Hematopoietic multipotent progenitor cell treated with erythropoietin and hydrocortisone succinate and interleukin-3 and kit ligand, for 17 days (in vitro differentiated cells): ENCODE measurements around the gene ESPNL.
"Not testable (repeated sequence)": the region's sequence is repeated elsewhere in the genome, so short reads cannot be mapped to it uniquely, and the experiment has no call there.

Source experiments
- DNase-seq: peaks from one replicate; pipeline ENCODE4 v3.0.0-alpha.2; 2015; ENCODE audit warnings: low spot score

Gene ESPNL, protein sequence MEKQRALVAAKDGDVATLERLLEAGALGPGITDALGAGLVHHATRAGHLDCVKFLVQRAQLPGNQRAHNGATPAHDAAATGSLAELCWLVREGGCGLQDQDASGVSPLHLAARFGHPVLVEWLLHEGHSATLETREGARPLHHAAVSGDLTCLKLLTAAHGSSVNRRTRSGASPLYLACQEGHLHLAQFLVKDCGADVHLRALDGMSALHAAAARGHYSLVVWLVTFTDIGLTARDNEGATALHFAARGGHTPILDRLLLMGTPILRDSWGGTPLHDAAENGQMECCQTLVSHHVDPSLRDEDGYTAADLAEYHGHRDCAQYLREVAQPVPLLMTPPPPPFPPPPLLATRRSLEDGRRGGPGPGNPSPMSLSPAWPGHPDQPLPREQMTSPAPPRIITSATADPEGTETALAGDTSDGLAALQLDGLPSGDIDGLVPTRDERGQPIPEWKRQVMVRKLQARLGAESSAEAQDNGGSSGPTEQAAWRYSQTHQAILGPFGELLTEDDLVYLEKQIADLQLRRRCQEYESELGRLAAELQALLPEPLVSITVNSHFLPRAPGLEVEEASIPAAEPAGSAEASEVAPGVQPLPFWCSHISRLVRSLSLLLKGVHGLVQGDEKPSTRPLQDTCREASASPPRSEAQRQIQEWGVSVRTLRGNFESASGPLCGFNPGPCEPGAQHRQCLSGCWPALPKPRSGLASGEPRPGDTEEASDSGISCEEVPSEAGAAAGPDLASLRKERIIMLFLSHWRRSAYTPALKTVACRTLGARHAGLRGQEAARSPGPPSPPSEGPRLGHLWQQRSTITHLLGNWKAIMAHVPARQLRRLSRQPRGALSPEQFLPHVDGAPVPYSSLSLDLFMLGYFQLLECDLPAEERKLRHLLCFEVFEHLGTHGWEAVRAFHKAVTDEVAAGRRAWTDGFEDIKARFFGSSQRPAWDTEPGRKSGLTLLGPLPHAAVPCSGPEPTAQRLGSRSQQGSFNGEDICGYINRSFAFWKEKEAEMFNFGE

DNA sequence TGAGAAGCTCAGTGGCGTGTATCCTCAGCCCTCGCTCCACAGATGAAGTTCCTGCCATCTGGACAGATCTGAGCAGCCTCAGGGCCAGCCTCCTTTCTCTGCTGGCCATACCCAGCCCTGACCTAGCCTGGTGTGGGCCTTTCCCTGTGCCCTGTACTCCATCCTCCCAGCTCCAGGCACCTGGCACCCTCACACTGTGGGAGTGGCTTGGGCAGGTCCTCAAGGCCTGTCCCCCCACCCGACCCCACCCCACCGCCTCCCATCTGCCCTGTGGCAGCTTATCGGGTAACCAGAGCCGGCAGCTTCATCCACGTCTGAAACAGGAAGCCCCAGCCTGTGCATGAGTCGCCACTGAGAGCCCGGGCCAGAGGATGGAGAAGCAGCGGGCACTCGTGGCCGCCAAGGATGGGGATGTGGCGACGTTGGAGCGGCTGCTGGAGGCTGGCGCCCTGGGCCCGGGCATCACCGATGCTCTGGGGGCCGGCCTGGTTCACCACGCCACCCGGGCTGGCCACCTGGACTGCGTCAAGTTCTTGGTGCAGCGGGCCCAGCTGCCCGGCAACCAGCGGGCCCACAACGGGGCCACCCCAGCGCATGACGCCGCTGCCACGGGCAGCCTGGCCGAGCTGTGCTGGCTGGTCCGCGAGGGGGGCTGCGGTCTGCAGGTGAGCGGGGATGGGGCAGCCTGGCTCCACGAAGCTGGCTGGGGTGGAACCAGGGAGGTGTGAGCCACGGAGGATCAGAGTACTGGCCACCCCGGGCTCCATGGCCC lies at the start of gene ESPNL:
Gene ESPNL, plus strand, starts transcription at position 292 of the 772 bp plus-strand sequence. Its CDS starts 80 bp downstream, at position 372.
- peak; percentile 24 for DNase-seq

DNA sequence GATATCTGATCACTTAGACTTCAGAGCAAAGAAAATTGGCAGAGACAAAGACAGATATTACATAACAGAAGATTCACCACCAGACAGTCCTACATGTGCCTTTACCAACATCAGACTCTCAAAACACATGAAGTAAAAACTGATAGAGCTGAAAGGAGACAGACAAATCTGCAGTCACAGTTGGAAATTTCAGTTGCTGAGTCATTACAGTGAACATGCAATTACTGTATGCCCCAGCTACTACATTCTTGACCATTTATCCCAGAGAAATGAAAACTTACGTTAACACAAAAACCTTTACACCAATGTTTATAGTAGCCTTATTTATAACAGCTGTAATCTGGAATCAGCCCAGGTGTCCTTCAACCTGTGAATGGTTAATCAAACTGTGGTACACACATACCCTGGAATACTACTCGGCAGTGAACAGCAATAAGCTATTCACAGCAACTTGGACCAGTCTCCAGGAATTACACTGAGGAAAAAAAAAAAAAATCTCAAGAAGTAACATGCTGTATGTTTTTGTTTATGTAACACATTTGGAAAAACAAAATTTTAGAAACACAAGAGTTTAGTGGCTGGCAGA lies 46.9 kb upstream of the ESPNL start:
- DNase-seq, result peak; percentile 36

DNA sequence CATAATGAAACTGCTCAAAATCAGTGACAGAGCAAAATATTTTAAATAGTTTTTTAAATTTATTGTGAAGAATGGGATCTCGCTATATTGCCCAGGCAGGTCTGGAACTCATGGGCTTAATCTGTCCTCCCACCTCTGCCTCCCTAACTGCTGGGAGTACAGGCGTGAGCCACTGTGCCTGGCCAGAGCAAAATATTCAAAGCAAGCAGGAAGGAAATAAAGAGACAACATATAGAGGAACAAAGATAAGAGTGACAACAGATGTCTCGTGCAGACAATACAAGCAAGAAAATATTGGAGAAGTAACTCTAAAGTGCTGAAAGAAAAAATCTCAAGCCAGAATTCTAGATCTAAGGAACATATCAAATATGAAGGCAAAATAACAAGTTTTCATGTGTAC lies 44.3 kb upstream of the ESPNL start:
- no peak for DNase-seq

DNA sequence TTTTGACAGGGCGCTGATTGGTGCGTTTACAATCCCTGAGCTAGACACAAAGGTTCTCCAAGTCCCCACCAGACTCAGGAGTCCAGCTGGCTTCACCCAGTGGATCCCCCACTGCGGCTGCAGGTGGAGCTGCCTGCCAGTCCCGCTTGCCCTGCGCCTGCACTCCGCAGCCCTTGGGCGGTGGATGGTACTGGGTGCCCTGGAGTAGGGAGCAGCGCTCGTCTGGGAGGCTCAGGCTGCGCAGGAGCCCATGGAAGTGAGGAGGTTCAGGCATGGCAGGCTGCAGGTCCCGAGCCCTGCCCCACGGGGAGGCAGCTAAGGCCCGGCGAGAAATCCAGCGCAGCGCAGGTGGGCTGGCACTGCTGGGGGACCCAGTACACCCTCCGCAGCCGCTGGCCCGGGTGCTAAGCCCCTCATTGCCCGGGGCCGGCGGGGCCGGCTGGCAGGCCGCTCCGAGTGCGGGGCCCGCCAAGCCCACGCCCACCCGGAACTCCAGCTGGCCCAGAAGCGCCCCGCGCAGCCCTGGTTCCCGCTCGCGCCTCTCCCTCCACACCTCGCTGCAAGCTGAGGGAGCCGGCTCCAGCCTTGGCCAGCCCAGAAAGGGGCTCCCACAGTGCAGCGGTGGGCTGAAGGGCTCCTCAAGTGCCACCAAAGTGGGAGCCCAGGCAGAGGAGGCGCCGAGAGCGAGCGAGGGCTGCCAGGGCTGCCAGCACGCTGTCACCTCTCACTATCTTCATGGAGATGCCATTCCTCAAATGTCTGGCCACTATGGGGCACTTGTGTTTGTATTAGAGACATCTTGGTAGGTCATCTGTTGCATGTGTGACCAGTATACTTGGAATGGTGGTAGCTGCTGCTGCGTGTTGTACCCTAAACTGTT lies 42.2 kb upstream of the ESPNL start:
- not testable (repeated sequence) for DNase-seq

DNA sequence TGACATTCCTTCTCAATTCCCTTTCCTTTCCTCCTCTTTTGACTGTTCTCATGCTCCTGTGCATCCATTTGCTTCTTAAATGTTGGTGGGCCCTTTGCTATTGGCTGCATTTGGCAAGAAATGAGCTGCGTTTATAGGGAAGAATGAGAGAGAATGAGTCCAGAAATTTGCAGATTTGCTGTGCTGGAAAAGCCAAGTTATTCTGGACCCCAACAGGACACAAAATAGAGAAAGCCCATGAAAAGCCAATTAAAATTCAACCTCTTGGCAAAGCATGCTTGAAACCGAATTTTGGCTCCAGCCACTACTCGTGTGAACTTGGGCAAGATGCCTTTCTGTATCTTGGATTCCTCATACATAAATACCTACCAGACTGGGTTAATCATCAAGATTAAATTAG lies 40.6 kb upstream of the ESPNL start:
- DNase-seq, result no peak

DNA sequence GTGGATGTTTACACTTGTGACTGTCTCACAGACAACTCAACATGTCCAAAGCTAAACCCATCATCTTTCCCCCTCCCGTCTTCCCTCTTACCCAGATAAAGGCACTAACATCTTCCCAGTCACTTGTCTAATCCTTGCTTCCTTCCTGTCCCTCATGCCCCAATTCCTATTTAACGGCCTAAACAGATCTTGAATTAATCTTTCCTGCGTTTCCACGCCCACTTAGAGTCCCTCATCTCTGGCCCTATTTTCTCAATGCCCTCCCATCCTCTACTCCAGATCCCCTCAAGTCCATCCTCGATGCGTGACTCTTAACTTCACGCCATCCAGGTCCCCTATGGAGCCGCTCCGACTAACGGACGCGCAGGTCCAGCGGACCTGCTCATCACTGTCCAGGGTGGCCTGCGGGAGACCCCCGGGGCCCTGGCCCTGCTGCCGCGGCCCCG lies 40.0 kb upstream of the ESPNL start:
- DNase-seq, result no peak

DNA sequence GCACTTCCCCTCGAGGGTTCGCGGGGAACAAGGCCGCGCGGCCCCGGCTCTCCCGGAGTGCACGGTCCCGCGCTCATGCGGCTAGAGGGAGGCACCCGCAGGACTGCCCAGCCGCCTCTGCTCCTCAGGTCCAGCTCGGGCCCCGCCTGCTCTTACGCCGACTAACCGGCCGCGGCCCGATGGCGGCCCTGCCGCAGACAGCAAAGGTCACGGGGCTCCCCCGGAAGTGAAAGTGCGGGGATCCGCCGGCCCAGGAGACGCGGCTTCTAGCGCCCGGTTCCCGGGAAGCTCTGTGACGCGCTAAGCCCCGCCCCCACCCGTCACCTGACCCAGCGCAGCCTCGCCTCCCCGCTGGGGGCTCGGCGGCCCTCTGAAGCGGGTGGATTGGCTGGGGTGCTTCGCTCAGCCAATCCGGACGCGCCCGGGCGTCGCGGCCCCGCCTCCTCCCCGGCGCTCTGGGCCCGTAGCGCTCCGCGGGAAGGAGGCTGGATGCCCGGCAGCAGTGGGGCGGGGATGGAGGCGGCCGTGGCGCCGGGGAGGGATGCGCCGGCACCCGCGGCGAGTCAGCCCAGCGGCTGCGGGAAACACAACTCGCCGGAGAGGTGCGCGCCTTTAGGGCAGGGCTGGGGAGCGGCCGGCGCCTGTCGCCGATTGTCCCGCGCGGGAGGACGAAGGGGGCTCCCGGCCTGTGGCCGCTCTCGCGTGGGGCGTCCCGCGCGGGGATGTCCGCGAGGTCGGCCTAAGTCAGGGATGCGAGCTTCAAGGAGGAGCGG lies 39.4 kb upstream of the ESPNL start, which contains the start of gene SCLY:
Gene SCLY, plus strand, starts transcription at position 460 of the 773 bp plus-strand sequence. Its CDS starts 54 bp downstream, at position 514.
- peak; percentile 96 for DNase-seq

DNA sequence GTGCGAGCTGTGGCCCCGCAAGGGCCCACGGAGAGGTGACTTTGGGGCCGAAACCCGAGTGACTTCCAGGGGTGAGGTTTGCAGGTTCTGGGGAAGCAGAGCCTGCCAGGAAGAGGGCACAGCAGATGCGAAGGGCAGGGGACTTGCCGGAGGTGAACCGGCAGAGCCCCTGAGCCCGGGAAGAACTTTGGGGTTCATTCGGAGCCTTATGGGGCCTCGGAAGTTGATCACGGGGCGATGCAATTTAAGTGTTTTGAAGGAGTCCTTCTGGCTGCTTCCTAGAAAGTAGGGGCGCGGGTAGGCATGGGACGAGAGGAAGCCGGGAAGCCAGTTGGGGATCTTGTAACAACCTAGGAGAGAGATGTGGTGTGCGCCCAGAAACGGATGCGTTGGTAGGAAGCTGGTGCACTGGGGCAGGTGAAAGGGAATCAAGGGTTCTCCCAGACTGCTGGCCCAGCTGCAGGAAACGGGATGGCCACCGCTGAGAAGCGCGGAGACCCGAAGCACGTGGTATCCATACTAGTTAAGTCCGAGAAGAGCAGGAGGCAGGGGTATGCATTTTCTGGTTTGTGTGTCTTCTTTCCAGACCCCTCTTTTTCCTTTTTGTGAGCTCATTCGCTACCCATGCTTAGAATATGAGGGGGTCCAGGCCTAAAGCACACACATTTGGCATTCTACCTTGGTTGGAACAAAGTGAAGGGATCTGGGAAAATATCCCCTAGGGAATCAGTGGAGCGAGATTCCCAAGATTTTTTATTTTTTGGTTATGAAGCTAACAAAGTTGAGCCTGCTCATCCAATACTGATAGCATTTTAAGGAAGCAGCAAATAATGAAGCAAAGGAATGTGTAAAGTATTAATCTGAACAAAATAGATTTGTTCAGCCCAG lies 38.6 kb upstream of the ESPNL start:
- DNase-seq, result no peak

DNA sequence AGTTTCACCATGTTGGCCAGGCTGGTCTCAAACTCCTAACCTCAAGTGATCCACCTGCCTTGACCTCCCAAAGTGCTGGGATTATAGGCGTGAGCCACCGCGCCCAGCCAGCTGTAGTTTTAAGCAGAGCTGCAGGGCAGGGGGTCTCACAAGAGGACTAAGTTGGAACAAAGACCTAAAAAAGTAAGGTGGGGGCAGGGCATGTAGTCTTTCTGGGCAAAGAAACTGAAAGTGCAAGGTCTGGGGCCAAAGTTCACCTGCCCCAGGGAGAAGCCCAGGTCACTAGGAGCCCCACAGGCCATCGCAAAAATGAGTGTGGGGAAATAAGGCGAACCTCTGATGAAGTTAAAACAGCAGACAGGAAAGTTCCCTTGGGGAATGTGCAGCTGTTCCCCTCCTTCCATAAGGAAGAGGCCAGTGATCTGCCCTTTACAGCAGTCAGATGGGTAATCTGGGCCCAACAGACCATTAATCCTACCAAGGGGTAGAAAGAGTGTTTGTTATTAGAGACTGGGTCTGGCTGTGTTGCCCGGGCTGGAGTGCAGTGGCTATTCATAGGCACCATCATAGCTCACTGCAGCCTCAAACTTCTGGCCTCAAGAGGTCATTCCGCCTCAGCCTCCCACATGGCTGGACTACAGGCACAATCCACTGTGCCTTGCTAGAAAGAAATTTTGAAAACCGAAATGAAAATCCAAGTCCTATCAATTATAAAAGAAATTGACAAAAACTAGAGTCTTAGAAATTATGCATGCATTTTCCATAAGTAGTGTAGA lies 36.5 kb upstream of the ESPNL start:
- DNase-seq, result no peak

DNA sequence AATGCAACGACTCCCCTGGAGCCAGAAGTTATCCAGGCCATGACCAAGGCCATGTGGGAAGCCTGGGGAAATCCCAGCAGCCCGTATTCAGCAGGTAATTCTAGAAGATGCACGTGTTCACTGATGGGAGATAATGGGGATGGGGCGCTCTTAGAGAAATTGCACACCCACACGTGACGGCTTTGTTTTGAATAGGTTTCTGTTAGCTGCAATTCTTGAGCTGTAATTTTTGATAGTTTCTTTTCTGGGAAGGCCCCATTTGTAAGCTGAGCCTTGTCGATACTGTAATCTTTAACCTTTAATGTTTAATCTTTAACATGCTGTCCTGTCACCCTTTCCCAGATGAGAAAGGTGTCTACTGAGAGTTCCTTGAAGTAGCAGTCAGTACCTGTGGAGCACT lies 35.8 kb upstream of the ESPNL start:
- DNase-seq, result no peak

DNA sequence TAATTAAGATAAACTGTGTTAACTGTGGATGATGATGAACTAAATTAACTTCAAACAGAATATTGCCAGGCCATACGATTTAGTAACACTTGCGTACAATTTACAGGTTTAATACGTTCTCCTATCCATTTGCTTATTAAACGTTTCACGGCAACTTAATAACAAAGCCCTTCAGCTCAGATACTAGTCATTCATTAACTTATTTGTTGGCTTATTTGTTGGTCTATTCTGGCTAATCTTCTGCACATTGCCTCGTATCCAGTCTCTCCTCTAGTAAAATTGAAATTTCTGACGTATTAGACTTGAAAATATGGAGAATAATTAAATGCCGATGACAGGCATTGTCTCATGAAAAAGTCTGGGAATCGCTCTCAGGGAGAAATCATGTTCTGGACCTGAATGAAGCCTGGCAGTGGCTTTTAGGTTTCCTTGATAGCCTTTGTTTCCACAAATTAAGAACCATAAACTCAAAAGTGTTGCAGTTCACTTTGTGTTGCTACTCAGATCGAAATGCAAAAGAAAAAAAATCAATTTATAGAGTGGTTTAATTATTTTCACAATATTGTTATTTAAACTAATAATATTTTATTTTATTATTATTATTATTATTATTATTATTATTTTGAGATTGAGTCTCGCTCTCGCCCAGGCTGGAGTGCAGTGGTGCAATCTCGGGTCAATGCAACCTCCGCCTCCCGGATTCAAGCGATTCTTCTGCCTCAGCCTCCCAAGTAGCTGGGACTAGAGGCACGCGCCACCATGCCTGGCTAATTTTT lies 34.9 kb upstream of the ESPNL start:
- no peak for DNase-seq

DNA sequence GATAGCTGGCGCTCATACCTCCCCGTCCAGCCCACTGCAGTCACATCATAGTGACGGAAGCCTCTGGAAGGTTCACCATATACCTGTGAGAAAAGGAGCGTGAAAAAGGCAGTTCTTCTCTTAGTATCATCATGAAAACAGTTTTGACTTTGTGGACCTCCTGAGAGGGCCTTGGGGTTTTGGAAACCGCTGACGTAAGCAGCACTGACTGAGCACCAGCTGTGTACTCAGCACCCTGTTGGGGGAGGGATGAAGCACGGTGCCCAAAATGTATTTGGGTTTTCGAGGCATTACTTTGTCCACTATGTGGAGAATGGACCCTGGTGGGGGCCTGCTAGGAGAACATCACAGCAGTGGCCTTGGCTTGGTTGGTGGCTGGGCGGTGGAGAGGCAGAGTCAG lies 33.9 kb upstream of the ESPNL start:
- DNase-seq, result no peak

DNA sequence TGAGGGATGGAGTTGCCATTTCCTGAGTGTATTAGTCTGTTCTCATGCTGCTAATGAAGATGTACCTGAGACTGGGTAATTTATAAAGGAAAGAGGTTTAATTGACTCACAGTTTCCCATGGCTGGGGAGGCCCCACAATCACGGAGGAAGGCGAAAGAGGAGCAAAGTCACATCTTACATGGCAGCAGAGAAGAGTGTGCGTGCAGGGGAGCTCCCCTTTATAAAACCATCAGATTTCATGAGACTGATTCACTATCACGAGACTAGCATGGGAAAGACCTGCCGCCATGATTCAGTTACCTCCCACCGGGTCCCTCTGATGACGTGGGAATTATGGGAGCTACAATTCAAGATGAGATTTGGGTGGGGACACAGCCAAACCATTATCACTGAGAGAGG lies 33.4 kb upstream of the ESPNL start:
- DNase-seq, result not testable (repeated sequence)

DNA sequence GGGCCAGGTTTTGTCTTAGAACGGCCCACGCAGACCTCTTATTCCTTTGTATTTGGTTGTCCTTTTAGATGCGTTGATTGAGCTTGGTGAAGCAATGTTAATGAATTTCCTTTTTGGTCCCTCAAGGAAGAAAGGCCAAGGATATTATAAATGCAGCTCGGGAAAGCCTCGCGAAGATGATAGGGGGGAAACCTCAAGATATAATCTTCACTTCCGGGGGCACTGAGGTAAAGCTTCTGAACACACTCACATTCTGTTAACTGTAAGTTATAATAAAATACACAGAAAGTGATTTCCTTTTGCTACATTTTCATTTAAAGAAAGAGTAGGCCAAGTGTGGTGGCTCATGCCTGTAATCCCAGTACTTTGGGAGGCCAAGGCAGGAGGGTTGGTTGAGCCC lies 32.2 kb upstream of the ESPNL start:
- DNase-seq, result no peak

DNA sequence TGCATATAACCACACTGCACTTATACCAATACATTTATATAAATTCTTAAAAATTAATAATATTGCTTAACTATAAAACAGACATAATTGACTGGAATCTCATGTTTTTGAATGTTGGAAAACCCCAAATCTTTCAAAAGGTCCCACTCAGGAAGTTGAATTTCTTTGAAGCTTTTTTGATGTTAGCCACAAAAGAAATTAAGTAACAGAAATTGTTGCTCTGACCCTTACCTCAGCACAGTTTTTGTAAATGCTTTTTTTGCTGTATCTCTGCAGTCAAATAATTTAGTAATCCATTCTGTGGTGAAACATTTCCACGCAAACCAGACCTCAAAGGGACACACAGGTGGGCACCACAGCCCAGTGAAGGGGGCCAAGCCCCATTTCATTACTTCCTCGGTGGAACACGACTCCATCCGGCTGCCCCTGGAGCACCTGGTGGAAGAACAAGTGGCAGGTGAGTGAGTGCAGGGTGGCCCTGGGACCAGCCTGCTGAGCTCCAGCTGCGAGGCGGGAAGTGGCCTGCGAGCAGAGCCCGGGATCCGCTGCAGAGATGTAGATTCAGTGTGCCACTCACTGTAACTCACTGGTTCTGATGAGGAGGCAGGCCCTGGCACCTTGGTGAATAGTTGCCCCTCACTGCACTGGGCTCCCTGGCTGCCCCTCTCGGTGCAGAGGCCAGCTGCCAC lies 31.0 kb upstream of the ESPNL start:
- DNase-seq, result no peak

DNA sequence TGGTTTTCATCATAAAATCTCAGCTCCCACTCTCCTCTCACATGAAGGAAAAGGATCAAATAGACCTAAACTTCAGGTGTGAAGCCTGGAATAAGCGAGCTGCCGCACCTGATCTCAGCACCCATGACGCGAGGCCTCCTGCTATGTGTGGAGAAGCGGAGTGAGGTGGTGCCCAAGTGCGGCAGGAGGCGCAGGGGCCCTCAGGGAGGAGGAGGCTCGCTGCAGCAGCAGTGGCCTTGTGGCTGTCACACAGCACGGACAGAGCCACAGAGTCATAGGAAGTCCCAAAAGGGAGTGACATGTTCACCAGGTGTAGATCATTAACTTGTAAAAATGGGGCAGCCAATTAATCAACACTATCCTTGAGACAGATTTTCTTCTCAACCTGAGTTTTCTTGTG lies 30.3 kb upstream of the ESPNL start:
- DNase-seq, result no peak
